ENCODE data around the gene MS4A6E.
"Not testable (repeated sequence)": the region's sequence is repeated elsewhere in the genome, so short reads cannot be mapped to it uniquely, and the experiment has no call there.

Gene MS4A6E

GRCh38 chr11:60326955-60327354 is at the start of gene MS4A6E:
Gene MS4A6E (plus strand): TSS chr11:60327255. CDS start chr11:60334896, 7,641 bp downstream.
- DNase-seq: no peak

- DNase-seq: peak; percentile 58 to 59
Measured at GRCh38 chr11:60280412-60280811, 46.6 kb upstream of the MS4A6E start, which contains the start of gene MS4A4A. Gene MS4A4A (plus strand): TSS chr11:60280666. CDS start chr11:60280676, 10 bp downstream.

- DNase-seq: peak; percentile 50 to 71
Measured at GRCh38 chr11:60281485-60281884, 45.6 kb upstream of the MS4A6E start.

GRCh38 chr11:60282286-60282685 is 44.8 kb upstream of the MS4A6E start:
- DNase-seq: peak; percentile 87 to 89

- peak in 1 of 2 donors; percentile 28 for DNase-seq
Measured at GRCh38 chr11:60285411-60286126, 41.5 kb upstream of the MS4A6E start.

- DNase-seq: no peak
Measured at GRCh38 chr11:60288531-60288930, 38.5 kb upstream of the MS4A6E start.

- DNase-seq: peak; percentile 28 to 72
Measured at GRCh38 chr11:60292145-60292544, 34.9 kb upstream of the MS4A6E start.

GRCh38 chr11:60301178-60301577 is 25.9 kb upstream of the MS4A6E start:
- DNase-seq: no peak

GRCh38 chr11:60301884-60302283 is 25.2 kb upstream of the MS4A6E start:
- not testable (repeated sequence) for DNase-seq

GRCh38 chr11:60303661-60304060 is 23.4 kb upstream of the MS4A6E start:
- no peak for DNase-seq

GRCh38 chr11:60305906-60306619 is 21.0 kb upstream of the MS4A6E start:
- DNase-seq: no peak

- DNase-seq: peak in 1 of 2 donors; percentile 40
Measured at GRCh38 chr11:60307507-60308195, 19.4 kb upstream of the MS4A6E start.

- peak; percentile 66 to 78 for DNase-seq
Measured at GRCh38 chr11:60310407-60310998, 16.6 kb upstream of the MS4A6E start.

GRCh38 chr11:60314635-60315321 is 12.3 kb upstream of the MS4A6E start:
- DNase-seq: no peak

GRCh38 chr11:60315871-60316270 is 11.2 kb upstream of the MS4A6E start:
- no peak for DNase-seq

- no peak for DNase-seq
Measured at GRCh38 chr11:60316317-60316716, 10.7 kb upstream of the MS4A6E start.

GRCh38 chr11:60318726-60319125 is 8.3 kb upstream of the MS4A6E start:
- no peak for DNase-seq

- DNase-seq: no peak
Measured at GRCh38 chr11:60321051-60321450, 6.0 kb upstream of the MS4A6E start.

- DNase-seq: no peak
Measured at GRCh38 chr11:60328460-60328859, 1.4 kb downstream of the MS4A6E start.

GRCh38 chr11:60332846-60333245 is 5.8 kb downstream of the MS4A6E start:
- peak; percentile 56 to 60 for DNase-seq

- peak; percentile 74 to 97 for DNase-seq
Measured at GRCh38 chr11:60334005-60334620, 7.1 kb downstream of the MS4A6E start.
